ENCODE results near the gene FGR. TPM values are rescaled to one million over a fixed set of nuclear protein-coding genes. Genes with fewer than 3 reads are reported as not detected.

The FGR gene
- total and polyA plus RNA-seq, 8 donors = 3.1 to 126 (median 4.7) TPM

DNA sequence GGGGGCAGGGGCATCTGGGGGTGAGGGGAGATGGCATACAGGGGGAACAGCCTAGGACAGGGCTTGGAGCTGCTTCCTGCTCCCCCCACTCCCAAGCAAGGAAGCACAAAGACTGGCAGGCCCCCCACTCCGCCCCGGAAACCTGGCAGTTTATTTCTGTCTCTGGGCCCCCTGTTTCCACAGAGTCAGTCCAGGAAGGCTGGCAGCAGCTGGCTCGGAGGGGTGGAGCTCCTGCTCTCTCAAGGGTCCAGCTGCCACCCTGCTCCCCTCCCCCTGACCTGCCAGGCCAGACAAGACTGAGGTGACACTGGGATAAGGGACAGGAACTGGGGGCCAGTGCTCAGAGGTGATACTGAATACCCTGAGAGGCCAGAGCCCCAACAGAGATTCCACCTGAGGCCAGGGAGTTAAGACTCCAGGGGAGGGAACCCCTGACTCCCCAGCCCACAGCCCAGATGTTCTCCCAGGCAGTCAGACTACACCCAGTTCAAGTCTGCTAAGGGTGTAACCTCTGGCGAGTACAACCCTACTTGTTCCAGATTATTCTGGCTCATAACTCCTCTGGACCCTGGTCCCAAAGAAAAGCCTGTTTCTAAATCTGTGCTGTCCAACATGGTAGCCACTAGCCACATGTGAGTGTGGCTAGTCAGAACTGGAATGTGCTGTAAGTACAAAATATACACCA lies 57.3 kb downstream of the FGR start:
- peaks cover 41 to 61% of the 10 kb centered on the region in 2 donors for H3K4me1 ChIP-seq
- no peak overlapping the region for H3K4me3 ChIP-seq
- peaks cover 0 to 17% of the 10 kb centered on the region in 2 donors for H3K27me3 ChIP-seq
- no peaks in the 10 kb centered on the region for H3K36me3 ChIP-seq
- DNase-seq (no peak), ATAC-seq (no peak)
- TF ChIP-seq, protein P1, sequence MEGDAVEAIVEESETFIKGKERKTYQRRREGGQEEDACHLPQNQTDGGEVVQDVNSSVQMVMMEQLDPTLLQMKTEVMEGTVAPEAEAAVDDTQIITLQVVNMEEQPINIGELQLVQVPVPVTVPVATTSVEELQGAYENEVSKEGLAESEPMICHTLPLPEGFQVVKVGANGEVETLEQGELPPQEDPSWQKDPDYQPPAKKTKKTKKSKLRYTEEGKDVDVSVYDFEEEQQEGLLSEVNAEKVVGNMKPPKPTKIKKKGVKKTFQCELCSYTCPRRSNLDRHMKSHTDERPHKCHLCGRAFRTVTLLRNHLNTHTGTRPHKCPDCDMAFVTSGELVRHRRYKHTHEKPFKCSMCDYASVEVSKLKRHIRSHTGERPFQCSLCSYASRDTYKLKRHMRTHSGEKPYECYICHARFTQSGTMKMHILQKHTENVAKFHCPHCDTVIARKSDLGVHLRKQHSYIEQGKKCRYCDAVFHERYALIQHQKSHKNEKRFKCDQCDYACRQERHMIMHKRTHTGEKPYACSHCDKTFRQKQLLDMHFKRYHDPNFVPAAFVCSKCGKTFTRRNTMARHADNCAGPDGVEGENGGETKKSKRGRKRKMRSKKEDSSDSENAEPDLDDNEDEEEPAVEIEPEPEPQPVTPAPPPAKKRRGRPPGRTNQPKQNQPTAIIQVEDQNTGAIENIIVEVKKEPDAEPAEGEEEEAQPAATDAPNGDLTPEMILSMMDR (IDR thresholded peaks at IDR 0.05) = no peak
- no peaks in the 10 kb centered on the region for H3K9me3 ChIP-seq
- peak overlapping the region; percentile 15 to 80 for H3K27ac ChIP-seq
- intact Hi-C loops (cut with DNase I) = no loop called here

GRCh38 chr1:27576806-27577227 lies 58.2 kb downstream of the FGR start:
- H3K9me3 ChIP-seq = no peaks in the 10 kb centered on the region
- no peaks in the 10 kb centered on the region for H3K36me3 ChIP-seq
- no peak for ATAC-seq
- H3K27ac ChIP-seq = peak overlapping the region; percentile 80 to 86
- H3K27me3 ChIP-seq = peaks cover 0 to 17% of the 10 kb centered on the region in 2 donors
- no peak overlapping the region for H3K4me3 ChIP-seq
- TF ChIP-seq, protein P1 (IDR thresholded peaks at IDR 0.05) = no peak
- peaks cover 48 to 68% of the 10 kb centered on the region in 2 donors for H3K4me1 ChIP-seq
- DNase-seq = no peak
- intact Hi-C loops (cut with DNase I) = no loop called here

- Histone ChIP-seq H3K4me1 (peaks cover 56 to 77% of the 10 kb centered on the region in 2 donors), H3K27me3 (peaks cover 0 to 17% of the 10 kb centered on the region in 2 donors), H3K4me3 (peak overlapping the region; percentile 24 to 39), H3K9me3 (no peaks in the 10 kb centered on the region), H3K36me3 (no peaks in the 10 kb centered on the region), H3K27ac (peak overlapping the region; percentile 80 to 86)
- peak in 2 of 4 donors; percentile 79 to 91 for DNase-seq
- TF ChIP-seq, protein P1 (IDR thresholded peaks at IDR 0.05) = no peak
- intact Hi-C loops (cut with DNase I) = no loop called here
- ATAC-seq = peak; percentile 75
Measured at GRCh38 chr1:27575840-27576331, 59.1 kb downstream of the FGR start.

DNA sequence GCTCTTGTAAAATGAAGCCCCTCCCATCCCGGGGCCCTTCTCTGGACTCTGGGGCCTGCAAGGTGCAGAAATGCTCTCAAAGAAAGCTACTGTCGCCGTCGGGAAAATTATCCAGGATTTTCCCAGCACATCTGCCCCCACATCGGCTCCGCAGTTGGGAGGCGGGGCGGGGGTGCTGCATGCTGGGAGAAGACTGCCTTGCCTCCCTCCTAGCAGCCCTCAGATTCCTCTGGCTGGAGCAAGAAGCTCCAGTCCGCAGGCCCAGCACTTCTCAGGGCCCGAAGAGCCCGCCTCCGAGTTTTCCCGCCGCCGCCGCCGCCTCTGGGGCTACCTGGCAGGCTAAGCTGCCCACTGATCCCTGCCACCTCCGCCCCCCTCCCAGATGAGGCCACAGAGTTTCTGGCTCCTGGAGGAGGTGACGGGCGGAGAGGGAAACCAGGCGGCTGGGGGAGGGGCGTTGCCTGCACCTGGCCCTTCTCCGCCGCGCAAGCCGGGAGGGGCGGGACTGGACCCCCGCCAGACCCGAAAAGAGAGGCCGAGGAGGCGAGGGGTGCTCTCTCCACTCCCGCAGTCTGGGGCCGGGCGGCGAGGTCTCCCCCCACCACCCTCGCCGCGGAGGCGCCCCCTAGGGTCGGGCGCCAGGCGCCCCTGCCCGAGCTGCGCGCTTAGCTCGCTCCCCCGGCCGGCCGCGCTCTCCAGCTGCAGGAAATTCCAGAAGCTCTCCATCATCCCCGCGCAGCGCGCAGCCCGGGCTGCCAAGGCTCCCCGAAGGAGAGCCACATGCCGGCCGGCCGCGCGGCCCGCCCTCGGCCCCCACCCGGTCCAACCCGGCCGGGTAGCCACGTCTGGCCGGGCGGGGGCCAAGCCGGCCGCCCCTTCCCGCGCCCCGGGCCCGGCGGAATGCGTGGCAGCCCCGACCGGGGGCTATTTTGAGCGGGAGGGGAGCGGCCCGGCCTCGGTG lies 59.8 kb downstream of the FGR start:
- TF ChIP-seq, protein P1 (IDR thresholded peaks at IDR 0.05) = no peak
- no peaks in the 10 kb centered on the region for H3K36me3 ChIP-seq
- intact Hi-C loops (cut with DNase I) = no loop called here
- no peaks in the 10 kb centered on the region for H3K9me3 ChIP-seq
- H3K4me3 ChIP-seq = peak overlapping the region; percentile 24 to 39
- peaks cover 63 to 83% of the 10 kb centered on the region in 2 donors for H3K4me1 ChIP-seq
- peak; percentile 74 for ATAC-seq
- peak; percentile 79 to 89 (median 84) for DNase-seq
- peaks cover 0 to 17% of the 10 kb centered on the region in 2 donors for H3K27me3 ChIP-seq
- peak overlapping the region; percentile 80 to 86 for H3K27ac ChIP-seq
